HK-2 (cell line): ENCODE data around the gene TULP4.

Source experiments
- DNase-seq: peaks from one replicate; pipeline ENCODE4 v3.0.0-alpha.2; 2018; ENCODE audit not compliant: unreplicated experiment

Gene TULP4

DNA sequence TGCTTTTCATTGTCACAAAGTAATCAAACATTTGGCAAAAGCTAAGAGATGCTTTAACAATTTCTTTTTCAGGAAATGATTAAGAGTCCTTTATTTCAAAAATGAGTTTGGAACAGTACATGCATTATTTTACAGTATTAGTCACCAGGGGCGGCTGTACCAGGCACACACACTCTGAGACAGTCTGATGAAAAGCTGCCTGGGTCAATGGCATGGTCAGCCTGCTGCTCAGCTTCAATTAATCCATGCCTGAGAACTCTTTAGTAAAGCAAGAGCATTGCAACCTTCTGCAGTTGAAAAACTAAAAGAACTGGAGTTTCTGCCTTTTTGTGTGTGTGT, 105.5 kb downstream of the TULP4 start:
- no peak for DNase-seq

GRCh38 chr6:158418501-158418900, 106.2 kb downstream of the TULP4 start:
- DNase-seq: no peak

GRCh38 chr6:158419339-158419909, 107.2 kb downstream of the TULP4 start:
- no peak for DNase-seq

- no peak for DNase-seq
Observed at GRCh38 chr6:158421381-158421780, 109.1 kb downstream of the TULP4 start.

- no peak for DNase-seq
Observed at GRCh38 chr6:158422629-158423238, 110.5 kb downstream of the TULP4 start.

DNA sequence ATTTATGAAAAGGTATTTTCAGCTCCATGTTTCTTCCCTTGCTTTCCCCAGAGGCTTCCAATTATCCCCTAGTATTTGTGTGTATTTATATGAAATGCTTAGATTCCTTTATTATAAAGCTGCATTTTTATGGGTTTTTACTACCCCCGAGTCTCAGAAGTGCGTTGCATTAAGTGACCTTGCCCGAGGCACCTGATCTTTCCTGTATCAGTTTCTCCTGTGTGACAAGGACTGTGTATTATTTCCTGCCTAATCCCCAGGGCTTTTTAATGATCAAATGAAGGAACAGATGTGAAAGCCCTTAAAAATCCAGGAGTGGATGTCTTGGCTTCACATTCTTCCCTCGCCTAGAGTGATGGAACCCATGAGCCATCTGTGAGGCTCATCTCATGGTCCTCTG, 118.8 kb downstream of the TULP4 start:
- no peak for DNase-seq

GRCh38 chr6:158431560-158431959, 119.3 kb downstream of the TULP4 start:
- no peak for DNase-seq

GRCh38 chr6:158437571-158437970, 125.3 kb downstream of the TULP4 start:
- DNase-seq: no peak

GRCh38 chr6:158438226-158438625, 126.0 kb downstream of the TULP4 start:
- no peak for DNase-seq

DNA sequence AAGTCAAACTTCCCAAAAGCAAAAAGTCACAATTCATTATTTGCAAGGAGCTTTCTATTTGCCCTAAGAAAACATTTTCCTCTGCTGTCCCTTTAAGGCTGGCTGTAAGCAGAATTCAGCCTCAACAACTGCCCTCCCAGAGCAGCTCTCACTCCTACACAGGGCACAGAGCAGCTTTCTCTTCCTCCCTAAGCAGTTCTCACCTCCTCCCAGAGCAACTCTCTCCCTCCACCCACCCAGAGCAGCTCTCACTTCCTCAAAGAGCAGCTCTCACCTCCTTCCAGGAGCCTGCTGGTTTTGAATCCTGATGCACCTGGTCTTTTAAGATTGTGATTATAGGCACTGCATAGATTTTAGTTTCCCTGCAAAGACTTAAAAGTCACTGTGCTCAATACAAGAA, 127.0 kb downstream of the TULP4 start:
- DNase-seq: no peak

- DNase-seq: no peak
Observed at GRCh38 chr6:158441716-158442215, 129.5 kb downstream of the TULP4 start.

- no peak for DNase-seq
Observed at GRCh38 chr6:158442306-158442705, 130.0 kb downstream of the TULP4 start.

DNA sequence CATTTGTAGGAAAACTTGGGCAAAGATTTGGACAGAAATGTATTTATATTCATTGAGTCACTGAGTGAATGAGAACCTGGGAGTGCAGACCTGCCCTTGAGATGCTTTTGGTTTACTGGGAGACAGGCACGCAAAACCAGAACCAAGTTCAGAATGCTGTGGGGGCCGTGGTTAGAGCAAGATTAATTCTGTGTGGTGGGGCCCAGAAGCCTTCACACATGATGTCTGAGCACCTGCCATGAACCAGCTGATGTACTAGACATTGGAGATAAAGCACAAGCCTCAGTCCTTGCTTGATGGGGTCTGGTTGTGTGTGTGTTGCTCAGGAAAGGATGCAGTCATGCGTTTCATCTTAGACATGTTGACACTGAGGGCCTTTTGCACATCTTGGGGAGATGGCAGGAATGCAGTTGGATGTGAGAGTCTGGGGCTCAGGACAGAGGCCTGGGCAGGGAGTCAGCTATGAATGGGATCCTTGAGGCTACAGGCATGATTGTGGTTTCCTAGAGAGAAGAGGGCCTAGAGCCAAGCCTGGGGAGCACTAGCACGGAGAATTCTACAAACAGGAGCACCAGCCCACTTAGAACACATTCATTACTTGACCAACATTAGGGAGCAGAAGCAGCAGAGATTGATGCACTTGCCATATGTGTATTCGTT, 133.3 kb downstream of the TULP4 start:
- DNase-seq: no peak

DNA sequence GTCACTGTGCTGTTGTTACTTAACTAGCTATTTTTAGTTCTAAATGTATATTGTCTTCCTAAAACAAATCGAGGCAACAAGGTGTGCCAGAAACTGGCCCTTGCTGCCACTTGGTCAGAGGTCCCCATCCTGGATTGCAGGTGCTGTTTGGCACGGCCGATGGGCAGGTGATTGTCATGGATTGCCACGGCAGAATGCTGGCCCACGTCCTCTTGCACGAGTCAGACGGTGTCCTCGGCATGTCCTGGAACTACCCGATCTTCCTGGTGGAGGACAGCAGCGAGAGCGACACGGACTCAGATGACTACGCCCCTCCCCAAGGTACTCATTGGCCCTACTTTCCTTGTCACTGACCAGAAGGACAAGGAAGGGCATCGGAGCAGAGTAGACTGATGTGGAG, 136.6 kb downstream of the TULP4 start:
- no peak for DNase-seq

GRCh38 chr6:158452191-158452590, 139.9 kb downstream of the TULP4 start:
- DNase-seq: no peak

DNA sequence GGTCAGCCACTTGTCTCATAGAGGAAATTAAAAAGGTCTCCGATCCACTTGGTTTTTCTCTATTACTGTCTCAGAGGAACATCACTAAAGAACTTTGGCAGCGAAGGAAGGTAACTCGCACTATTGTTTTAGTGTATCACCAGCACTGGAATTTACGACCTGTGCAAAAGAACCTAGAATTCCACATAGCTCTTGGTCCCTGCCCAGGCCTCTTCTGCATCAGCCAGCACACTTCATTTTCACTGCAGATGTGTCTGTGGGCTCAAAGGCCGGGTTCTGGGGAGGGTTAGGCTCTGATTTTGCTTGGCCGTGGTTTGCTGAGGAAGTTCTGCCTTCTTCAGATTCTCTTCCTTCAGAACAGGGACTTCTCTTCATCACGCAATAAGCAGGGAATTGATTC, 144.9 kb downstream of the TULP4 start:
- DNase-seq: no peak

DNA sequence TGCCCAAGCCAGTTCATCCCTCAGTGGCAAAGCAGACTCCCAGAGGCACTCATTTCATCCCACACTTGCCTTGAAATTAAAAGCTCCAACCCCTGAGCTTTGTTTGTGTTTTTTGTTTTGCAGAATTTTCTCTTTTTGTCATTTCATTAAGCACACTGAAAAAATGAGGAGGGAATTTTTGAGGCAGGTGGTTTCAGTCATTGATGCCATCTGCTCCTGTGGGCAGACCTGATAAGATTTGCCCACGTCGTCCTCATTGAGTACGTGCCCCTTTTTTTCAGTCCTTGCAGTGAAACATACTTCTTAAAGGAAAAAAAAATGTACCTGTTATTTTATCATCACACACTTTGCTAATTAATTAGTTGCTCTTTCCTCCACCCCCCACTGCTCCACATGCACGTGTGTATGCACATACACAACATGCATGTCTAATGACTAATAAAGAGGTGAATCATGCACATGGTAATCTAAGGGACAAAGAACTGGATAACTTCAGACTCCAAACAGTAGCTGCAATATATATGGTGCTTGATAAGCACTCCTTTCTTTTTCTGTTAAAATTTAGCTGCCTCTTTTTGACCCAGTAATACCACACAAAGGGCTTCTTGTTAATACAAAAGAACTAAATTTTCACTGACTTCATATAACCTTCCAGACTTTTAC, 145.5 kb downstream of the TULP4 start:
- DNase-seq: no peak

GRCh38 chr6:158459726-158460125, 147.5 kb downstream of the TULP4 start:
- DNase-seq: no peak

DNA sequence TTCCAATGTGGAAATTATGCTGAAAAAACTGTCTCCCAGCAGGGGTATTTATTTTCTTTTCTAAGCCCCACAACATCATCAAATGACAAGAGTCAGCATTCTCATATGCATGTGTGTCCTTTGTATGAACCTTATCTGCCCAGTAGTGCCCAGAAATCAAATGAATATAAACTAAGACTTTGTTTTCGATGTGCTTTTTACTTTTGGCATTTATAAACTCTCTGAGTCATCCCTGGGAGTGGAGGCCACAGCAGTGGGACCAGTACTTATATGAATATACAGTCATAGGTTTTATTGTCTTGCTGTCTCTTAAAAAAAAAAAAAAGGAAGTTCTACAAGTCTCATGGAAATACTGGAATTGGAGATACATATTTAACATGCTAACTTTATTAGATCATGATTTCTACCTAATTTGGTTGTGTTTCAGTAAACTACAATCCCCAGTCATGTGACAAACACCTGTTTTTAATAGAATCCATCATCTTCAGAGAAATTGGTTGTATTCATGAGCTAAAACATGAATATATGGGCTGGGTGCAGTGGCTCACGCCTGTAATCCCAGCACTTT, 148.4 kb downstream of the TULP4 start:
- DNase-seq: no peak

- DNase-seq: no peak
Observed at GRCh38 chr6:158461954-158462353, 149.7 kb downstream of the TULP4 start.

- DNase-seq: no peak
Observed at GRCh38 chr6:158464483-158464882, 152.2 kb downstream of the TULP4 start.

GRCh38 chr6:158465257-158465656, 153.0 kb downstream of the TULP4 start:
- no peak for DNase-seq

- no peak for DNase-seq
Observed at GRCh38 chr6:158465747-158466146, 153.5 kb downstream of the TULP4 start.
